NCI-H446 (cell line): ENCODE data around the gene TMEM94.
"Not testable (repeated sequence)": the region's sequence is repeated elsewhere in the genome, so short reads cannot be mapped to it uniquely, and the experiment has no call there.

ENCODE experiments used
- DNase-seq, 2 experiments: peaks; one replicate each; lab custom pipeline; 2025; lab: John Stamatoyannopoulos, UW

The TMEM94 gene

DNA sequence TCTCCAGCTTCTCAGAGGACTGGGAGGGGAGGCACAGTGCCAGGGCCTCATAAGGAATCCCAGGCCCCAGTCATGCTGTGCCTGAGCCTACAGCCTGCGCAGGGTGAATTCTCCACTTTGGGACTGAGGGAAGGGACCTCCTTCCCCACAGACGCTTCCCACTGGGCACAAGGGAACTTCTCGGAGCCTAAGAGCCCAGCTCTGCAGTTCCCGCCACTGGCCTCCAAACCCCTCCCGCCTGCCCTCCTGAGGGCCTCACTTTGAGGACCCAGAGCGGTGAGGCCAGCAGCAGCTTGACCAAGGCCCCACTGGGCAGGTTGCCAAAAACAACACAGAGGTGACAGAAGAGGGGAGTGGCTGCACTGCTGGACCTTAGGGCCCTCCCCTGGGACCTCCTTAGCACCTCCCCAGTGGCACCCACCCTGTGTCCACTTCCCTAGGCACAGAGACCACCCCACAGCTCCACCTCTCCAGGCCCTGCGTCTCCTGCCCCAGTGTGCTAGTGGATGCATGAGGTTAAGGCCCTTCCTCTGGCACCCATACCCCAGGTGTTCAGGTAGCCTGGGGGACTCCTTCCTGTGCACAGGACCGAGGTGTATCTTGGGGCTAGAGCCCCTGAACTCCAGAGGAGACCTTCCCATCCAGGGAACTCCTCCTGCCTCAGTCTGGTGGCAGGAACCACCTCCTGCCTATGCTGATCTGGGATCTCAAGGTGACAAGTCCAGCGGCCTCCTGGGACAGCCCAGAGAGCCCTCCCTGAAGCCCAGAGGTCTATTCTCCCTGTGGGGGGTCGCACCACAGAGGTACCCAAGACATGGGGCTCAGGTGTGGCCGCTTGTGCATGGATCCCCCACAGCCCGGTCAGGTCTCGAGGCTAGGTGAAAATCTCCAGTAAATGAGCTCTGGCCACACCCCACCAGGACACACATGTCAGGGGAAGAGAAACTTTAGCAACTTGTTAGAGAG is 55.5 kb downstream of the TMEM94 start:
- DNase-seq: no peak

DNA sequence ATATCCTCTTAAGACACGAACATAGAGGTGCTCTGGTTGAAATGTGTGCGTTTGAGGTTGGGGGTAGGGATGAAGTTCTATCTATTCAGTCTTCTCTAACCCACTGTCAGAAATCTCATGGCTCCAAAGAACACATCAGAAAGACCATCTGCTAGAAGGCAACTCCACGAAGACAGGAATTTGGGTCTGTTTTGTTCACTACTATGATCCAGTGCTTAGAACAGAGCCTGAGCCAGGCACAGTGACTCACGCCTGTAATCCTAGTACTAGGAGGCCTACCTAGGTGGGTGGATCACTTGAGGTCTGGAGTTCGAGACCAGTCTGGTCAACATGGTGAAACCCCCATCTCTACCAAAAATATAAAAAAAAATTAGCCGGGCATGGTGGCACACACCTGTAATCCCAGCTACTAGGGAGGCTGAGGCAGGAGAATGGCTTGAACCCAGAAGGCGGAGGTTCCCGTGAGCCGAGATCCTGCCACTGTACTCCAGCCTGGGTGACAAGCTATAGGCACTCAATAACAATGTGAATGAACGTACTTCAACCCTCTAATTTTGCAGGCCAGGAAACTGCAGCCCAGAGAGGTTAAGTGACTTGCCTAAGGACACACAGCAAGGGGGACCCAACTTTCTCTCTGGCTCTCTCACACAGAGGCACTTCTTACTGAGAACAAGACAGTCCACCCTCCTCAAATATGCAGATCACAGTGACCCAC is 56.6 kb downstream of the TMEM94 start:
- DNase-seq: no peak

DNA sequence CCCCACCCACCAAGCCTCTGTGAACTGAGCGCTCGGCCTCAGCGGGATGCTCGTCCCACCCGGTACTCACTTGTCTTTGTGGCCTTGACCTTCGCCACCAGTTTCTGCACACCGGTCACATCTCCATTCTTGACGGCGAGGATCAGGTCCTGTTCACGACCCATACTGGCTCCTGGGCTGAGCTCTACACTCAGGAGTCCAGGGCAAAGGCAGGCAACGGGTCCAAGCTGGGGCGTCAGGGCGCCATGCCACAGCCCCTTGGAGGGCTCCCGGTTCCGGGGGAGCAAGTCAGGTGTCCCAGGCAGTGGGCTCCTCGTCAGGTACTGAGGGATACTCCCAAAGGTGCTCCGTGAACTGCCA is 57.2 kb downstream of the TMEM94 start:
- DNase-seq: no peak

DNA sequence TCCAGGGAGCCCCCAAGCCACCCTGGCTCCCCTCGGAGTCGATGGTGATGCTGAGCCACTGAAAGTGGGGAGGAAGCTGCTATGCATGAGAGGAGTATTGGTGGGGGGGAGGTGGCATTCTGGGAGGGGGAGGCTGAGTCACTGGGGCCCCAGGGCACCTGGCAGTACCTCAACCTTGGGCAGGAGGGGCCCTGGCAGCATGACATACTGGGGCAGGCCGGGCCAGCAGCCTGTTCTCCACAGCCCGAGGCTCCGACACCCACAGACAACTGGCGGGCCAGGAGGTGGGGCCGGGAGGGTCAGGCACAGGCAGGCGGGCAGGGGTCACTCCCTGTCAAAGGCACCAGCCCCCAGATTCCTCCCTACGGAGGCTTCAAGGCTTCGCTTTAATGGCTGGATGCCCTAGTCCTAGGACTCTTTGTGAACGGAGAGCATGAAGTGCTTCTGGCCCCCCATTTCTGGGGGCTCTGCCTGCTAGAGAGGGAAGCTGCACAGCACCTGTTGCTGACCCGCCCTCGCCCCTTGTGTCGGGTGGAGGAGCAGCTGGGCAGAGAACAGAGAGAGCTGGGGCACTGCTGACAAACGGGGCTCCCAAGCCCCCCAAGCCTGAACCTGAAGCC is 58.0 kb downstream of the TMEM94 start:
- no peak for DNase-seq

DNA sequence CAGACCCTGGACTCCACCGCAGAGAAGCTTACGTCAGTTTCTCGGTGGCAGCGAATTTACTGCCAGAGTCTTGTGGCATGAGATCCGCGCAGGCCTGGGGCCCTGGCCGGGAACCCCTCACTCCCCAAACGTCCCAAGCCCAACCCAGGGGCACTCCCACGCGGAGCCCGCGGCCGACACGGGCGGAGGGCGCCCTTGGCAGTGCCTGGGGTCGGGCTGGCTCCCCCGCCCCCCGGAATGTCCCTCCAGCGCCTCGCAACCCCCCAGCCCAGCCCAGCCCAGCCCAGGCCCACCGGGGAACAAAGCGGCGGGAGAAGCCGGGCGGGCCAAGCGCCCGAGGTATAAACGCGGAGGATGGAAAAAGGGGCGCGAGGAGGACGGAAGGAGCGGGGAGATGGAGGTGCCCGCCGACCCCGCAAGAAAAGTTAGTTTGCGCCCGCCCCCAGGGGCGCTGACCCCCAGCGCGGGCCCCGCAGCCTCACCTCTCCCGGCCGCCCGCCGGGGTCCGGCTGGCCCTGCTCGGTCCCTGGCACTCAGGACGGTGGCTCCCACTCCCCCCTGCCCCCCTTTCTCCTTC is 58.6 kb downstream of the TMEM94 start:
- DNase-seq: no peak

DNA sequence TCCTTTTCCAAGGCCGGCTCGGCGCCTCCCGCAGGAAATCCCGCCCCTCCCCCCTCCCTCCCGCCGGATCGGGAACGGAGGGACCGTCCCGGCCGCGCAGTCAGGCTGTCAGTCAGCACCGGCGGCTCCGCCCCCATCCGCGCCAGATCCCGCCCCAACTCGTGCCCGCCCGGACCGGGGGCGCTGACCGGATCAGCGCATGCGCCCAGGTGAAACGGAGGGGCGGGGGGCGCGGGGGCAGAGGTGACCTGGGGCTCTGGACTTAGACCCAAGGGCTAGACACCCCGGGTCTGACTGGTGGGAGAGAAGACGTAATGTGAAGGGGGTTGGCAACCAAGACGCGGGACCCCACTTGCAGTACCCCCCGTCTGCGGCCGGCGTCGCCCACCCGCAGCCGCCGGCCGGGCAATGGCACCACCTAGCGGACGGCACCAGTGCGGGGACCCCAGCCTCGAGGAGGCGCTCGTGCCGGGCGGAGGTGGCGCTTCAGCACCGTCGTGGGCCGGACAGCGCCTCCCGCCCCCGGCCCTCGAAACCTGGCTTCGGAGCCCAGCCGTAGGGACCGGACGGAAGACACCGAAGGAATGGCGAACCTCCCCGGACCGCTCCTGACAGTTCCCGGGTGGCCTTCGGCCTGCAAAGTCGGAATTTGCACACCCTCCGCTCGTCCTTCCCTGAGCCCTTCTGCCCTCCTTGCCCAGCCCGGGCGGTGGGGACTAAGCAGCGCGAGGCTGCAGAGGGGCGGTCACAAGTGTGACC is 59.2 kb downstream of the TMEM94 start, which contains the start of gene CASKIN2:
Gene CASKIN2, minus strand, starts transcription at position 42 of the 759 bp plus-strand sequence. CDS start 1,733 bp downstream, outside the sequence.
- DNase-seq: peak; percentile 89 to 96

DNA sequence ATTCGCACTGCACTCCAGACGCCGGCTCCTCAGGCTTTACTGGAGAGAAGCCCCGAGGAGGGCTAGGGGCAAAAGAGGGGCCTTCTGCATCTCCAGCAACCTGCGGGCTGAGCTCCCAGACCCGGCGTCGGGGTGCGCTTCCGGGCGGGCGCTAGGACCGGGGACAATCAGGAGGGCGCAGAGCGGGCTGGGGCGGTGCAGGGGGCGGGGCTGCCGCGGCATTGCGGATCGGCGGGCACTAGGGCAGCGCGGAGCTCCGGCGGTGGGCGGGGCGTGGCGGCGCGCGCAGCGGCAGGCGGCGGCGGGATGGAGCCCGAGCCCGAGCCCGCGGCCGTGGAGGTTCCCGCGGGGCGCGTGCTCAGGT is 59.8 kb downstream of the TMEM94 start, which contains the start of gene TSEN54:
Gene TSEN54, plus strand, starts transcription at position 274 of the 364 bp plus-strand sequence. Its CDS starts 33 bp downstream, at position 307.
- peak; percentile 84 to 94 for DNase-seq

DNA sequence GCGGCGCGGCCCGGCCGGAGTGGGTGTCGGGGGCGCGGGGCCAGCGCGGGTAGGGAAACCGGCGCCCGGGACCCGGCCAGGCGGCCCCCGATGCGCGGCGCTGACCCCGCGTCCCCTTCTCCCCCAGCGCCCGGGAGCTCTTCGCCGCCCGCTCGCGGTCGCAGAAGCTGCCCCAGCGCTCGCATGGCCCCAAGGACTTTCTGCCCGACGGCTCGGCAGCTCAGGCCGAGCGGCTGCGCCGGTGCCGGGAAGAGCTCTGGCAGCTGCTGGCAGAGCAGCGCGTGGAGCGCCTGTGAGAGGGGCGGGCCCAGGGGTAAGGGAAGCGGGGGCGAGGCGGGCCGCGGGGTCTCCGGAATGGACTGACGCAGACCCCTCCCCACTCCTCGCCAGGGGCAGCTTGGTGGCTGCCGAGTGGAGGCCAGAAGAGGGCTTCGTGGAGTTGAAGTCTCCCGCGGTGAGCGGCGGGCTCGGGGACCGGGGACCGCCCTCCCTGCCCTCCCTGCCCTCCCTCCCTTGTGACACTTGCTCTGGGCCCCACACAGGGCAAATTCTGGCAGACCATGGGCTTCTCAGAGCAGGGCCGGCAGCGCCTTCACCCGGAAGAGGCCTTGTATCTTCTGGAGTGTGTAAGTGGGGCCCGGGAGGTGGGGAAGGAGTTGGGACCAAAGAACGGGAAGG is 60.3 kb downstream of the TMEM94 start:
- DNase-seq: no peak

DNA sequence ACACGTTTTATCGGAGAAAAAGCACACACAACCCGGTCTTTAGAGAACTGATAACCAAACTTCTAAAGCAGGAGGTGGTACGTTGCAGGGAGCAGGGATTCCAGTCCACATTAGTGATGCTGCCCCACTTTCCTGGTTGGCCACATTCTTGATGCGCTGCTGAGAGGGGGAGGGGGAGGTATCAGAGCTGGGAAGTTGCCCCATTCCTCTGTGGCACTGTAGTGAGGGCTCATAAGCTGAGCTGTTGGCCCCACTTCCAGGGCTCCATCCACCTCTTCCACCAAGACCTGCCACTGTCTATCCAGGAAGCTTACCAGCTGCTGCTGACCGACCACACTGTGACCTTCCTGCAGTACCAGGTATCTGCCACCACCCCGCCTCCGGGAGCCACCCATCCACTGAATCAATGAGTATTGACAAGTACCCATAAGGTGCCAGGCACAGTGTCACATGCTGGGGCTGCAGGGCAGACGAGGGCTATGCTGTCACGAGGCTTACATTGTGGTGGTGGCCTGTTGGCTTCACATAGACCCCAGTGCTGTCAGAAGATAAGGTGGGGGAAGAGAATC is 60.9 kb downstream of the TMEM94 start:
- DNase-seq: no peak

DNA sequence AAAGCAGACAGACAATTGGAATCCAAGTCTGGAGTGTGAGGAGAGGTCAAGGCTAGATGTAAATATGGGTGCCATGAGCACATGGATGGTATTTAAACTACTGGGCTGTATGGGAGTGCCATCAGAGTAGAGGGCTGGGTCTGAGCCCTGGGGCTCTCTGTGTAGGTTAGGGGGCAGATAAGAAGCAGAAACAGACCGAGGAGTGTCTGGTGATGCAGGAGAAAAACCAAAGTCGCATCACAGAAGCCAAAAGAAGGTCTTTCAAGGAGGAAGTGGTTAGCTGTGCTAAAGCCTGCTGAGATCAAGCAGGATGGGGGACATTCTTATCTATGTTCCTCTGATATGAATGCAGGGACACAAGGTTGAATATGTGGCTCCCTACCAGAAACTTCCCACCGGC is 61.8 kb downstream of the TMEM94 start:
- DNase-seq: no peak

DNA sequence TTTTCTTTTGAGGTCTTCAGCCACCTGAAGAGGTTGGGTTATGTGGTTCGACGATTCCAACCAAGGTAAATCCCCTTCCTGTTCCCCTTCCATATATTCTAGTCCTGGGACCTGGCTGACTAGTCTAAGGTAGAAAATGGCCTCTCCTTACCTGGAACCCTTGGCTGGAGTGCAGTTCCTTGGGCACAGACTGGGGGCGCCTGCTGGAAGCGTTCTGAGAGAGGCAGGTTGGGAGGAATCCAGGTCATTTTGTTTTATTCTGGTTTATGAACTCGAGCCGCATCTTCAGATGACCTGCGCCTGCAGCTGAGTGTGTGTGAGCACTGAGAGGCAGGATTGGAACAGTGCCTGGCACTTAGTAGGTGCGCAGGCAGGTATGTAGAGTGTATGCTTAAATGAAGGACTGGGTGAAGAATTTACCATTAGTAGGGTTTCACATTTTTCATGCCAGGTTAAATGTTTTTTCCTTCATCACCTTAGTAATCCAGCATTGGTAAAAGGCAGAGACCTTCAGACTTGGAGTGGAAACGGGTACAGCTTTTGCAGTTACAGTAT is 62.6 kb downstream of the TMEM94 start:
- DNase-seq: no peak

DNA sequence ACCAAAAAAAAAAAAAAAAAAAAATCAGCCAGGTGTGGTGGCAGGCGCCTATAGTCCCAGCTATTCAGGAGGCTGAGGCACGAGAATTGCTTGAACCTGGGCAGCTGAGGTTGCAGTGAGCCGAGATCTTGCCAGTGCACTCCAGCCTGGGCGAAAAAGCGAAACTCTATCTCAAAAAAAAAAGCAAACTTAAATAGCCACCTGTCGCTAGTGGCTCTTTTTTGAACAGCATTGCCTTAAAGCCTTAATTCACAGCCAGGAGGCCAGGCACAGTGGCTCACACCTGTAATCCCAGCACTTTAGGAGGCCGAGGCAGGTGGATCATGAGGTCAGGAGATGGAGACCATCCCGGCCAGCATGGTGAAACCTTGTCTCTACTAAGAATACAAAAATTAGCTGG is 64.0 kb downstream of the TMEM94 start:
- DNase-seq: not testable (repeated sequence)

DNA sequence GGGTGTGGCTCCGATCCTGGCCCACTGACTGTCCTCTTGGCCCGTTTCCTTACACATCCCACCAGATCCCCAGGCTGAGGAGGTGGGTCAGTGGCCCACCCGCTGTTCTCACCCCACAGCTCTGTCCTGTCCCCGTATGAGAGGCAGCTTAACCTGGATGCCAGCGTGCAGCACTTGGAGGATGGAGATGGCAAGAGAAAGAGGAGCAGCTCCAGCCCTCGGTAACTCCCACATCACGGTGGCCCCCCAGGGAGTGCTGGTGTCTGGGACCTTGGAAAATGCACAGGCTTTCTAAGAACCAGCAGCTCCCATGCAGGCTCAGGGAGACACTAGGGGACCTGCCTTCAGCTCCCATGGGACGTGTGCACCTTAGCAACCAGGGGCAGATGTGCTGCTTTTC is 64.9 kb downstream of the TMEM94 start:
- no peak for DNase-seq

DNA sequence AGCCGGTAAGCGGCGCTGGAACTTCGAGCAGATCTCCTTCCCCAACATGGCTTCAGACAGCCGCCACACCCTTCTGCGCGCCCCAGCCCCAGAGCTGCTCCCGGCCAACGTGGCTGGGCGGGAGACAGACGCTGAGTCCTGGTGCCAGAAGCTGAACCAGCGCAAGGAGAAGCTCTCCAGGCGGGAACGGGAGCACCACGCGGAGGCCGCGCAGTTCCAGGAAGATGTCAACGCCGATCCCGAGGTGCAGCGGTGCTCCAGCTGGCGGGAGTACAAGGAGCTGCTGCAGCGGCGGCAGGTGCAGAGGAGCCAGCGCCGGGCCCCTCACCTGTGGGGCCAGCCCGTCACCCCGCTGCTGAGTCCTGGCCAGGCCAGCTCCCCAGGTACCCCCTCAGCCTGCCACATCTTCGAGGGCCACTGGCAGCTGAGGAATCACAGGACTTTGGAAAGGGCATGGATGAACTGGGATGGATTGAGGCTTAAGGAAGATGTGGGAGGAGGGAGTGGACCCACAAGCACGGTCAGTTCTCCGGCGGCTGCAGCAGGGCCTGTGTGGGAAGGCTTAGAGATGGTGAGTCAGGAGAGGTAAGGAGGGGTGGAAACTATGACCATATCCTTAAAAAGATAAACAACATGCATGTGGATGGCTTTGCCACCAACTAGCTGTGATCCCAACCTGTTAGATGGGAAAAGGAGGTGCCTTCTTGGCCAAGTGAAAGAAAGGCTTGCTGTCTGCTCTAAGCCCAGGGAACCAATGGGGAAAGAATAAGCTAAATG is 65.7 kb downstream of the TMEM94 start:
- no peak for DNase-seq

DNA sequence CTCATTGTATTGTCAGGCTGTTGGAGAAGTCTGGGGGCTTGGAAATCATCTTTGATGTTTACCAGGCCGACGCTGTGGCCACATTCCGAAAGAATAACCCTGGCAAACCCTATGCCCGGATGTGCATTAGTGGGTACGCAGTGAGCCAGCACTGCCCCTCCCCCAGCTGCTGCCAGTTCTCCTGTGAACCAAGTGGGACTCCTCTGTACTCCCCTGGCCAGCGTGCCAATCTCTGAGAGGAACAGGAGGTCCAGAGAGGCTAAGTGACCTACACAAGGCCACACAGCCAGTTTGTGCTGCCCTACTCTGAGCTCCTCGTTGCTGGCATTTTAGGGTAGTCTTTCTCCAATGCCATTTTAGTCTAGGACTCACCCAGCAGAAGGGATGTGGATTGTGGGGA is 67.2 kb downstream of the TMEM94 start:
- no peak for DNase-seq

DNA sequence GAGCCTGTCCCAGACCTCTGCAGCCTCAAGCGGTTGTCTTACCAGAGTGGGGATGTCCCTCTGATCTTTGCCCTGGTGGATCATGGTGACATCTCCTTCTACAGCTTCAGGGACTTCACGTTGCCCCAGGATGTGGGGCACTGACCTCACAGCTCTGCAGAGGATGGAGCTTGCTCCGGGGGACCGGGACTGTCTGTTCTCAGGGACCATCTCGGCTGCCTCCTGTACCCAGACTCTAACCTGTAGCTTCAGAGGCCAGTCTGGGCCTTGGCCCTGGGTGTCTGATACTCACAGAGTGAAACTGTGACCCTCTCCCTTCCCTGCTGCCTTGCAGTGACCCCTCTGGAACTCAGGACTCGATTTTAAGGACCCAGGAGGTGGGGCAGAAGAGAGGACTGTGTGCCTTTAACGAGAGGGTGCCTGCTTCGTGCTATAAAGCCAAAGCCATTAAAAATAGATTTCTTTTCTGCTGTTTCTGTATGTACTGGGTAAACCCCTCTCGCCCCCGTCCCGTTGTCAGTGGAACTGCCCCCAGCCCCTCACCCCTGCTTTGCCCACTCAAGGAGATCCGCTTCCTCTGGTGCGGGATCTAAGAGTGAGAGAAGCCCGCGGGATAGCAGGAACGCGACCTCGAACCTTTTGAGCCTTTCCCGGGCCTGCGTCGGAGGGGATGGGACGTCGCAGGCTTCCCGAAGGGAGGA is 68.0 kb downstream of the TMEM94 start:
- DNase-seq: no peak

DNA sequence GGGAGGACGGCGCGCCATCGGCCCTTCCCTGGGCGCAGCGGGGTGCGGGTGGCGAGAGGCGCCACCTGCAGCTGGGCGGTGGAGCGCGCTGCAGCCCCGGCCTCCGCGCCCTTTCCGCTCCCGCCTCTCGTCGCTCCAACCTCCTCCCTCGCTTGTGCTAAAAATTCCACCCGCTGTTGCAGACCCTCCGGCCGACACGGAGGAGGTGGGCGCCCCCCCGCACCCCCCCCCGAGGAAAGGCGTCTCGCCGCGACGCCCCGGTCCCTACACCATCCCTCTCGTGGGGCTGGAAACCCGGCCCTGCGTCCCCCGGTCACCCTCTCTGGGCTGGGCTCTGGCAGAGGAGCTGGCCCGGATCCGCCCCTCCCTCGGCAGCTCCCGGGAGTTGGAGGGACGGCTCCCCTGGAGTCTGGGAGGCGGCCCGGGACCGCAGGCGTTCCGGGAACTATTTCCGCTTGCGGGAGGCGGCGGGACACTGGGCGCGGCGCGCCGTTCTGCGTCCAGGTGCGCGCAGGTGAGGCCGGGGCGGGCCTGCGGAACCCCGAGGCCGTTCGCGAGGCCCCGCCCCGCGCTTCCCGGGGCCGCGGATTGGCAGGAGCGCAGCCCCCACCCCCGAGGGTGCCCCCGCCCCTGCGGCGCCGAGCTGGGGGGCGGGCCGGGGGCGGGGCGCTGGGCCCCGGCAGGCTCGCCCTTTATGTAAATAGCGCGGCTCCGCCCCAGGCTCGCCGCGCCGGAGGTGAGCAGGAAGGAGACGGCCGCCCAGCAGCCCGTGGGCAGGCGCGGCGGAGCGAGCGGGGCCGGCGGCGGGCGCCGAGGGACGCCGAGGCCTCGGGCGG is 68.8 kb downstream of the TMEM94 start, which contains the start of gene LLGL2:
Gene LLGL2, plus strand, starts transcription at position 728 of the 836 bp plus-strand sequence. CDS start 17,730 bp downstream, outside the sequence.
- DNase-seq: no peak
